Measurements from ENCODE around the gene GJA4. TPM values are rescaled to one million over a fixed set of nuclear protein-coding genes. Genes with fewer than 3 reads are reported as not detected.

Gene GJA4
- total RNA-seq (ENCODE audit: low replicate concordance): not detected in 2 replicates

GRCh38 chr1:34792868-34793727 lies at the start of gene GJA4:
TSS of gene GJA4 (plus strand) at chr1:34792999. CDS start at chr1:34794214, 1,215 bp downstream.
- no peak within 1 kb of the TSS for H3K4me3 ChIP-seq (ENCODE audit: low read depth, low read length)
- no peak for TF ChIP-seq CTCF (IDR thresholded peaks at IDR 0.05; ENCODE audit: insufficient read depth, low read length)
- DNase-seq (ENCODE audit: low read depth): no peak

DNA sequence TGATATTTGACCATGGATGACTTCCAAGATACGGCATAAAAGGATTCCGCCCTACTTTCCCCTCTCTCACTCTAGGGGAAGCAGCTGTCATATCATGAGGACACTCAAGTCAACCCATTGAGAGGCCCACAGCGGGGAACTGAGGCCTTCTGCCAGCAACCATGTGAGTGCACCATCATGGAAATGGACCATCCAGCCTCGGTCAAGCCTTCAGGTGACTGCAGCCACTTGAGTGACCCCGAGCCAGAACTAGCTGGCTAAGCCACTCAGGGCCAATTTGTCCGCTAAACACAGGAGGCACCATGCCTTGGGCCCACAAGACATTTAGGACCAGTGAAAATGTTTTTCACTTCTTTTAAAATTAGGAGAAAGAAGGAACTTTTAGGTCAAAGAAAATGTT lies 49.0 kb upstream of the GJA4 start:
- TF ChIP-seq CTCF (IDR thresholded peaks at IDR 0.05; ENCODE audit: insufficient read depth, low read length): no peak
- DNase-seq (ENCODE audit: low read depth): no peak
- no peak overlapping the region for H3K4me3 ChIP-seq (ENCODE audit: low read depth, low read length)

- TF ChIP-seq CTCF (IDR thresholded peaks at IDR 0.05; ENCODE audit: insufficient read depth, low read length): no peak
- DNase-seq (ENCODE audit: low read depth): no peak
- H3K4me3 ChIP-seq (ENCODE audit: low read depth, low read length): no peak overlapping the region
These were observed 47.9 kb upstream of the GJA4 start for GRCh38 chr1:34744851-34745250.

DNA sequence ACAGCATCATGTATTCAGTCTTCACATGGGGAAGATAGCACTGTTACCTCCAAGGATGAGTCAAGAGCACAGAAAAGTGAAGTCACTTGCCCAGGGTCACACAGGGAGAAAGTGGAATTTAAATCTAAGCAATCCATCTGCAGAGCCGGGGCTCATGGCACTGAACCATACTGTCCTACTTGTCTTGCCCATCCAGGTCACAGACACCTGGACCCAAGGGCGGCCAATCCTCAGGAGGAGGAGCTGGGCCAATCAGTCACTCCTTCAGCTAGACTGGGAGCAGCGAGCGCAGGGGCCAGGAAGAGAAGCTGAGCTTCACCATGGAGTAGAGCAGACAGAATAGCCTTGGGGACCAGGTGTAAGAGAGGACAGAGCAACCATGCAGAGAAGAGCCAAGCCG lies 47.1 kb upstream of the GJA4 start:
- DNase-seq (ENCODE audit: low read depth): no peak
- no peak for TF ChIP-seq CTCF (IDR thresholded peaks at IDR 0.05; ENCODE audit: insufficient read depth, low read length)
- no peak overlapping the region for H3K4me3 ChIP-seq (ENCODE audit: low read depth, low read length)

DNA sequence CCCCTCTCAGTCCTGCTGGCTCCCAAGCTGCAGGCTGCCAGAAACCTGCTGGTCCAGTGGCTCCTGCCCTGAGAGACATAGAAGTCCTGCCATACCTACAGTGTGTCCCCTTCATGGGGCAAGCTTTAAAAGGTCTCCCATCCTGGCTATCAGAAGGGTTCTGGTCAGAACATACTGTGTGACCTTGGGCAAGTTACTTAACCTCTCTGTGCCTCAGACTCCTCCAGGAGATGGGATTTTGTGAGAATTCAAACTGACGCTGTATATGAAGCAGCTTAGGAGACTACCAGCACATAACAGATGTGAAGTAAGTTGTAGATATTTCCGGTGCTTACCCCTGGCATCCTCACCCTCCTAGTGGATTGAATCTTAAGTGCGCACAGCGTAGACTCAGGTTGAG lies 46.7 kb upstream of the GJA4 start:
- TF ChIP-seq CTCF (IDR thresholded peaks at IDR 0.05; ENCODE audit: insufficient read depth, low read length): no peak
- no peak for DNase-seq (ENCODE audit: low read depth)
- H3K4me3 ChIP-seq (ENCODE audit: low read depth, low read length): no peak overlapping the region

DNA sequence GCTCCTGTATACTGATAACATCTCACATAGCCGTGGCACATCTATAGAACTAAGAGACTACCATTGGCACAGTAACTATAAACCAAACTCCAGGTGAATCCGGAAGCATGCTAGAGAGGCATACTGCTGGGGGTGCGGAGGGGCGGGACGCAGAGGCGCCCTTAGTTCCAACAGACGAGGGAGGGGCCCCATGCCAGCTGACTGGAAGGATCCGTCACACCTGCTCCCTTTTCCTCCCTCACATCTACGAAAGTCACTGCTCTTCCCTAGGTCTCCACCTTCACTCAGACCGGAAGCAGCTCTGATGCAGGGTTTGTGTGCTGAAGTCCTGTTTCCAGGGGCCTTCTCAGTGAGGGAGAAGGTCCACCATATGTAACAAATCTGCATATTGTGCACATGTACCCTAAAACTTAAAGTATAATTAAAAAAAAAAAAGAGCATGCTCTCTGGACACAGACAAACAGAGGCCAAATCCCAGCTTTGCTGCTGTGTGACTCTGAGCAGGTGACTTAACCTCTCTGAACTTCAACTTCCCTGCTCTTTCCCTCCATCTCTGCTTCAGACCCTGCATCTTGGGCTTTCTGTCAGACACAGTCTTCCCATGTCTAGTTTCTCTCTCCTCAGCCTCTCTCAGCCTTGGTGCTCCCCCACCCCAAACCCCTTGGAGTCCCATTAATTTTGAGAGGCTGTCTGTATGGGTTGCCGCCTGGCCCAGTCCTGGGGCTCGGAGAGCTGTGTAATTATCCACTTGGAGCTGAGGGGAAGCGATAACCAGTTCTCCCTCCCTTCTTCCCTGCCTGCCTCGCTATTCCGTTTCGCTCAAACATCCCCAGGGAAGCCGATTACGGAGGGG lies 45.8 kb upstream of the GJA4 start:
- DNase-seq (ENCODE audit: low read depth): no peak
- TF ChIP-seq CTCF (IDR thresholded peaks at IDR 0.05; ENCODE audit: insufficient read depth, low read length): no peak
- no peak overlapping the region for H3K4me3 ChIP-seq (ENCODE audit: low read depth, low read length)
